Activated CD8-positive, alpha-beta memory T cell treated with anti-CD3 and anti-CD28 coated beads, Interleukin-2, amount 10 ng/mL, durations not matched to agents 7 days and 5 days (primary cell): ENCODE results near the gene ADGRL1. TPM values are rescaled to one million over a fixed set of nuclear protein-coding genes. Genes with fewer than 3 reads are reported as not detected.

Experiments
- ATAC-seq: fragments of 150-1000 bp; cut with Tn5 transposase; one replicate; pipeline ENCODE4 v1.10.0; 2021; ENCODE audit warnings: moderate library complexity
- CTCF ChIA-PET: fragments of 350-600 bp; sonication (Branson Sonifier 250); formaldehyde crosslinking; loops from one replicate; lab custom pipeline; 2021; ENCODE audit warnings: antibody characterized with exemption; lab: Charles Lee
- DNase-seq: peaks from one replicate; pipeline ENCODE4 v3.0.0-alpha.2; 2020
- H3K27ac Mint-ChIP-seq: one replicate; pipeline ENCODE4 v1.8.0; 2021; ENCODE audit warnings: mild to moderate bottlenecking, mixed read lengths
- H3K27me3 Mint-ChIP-seq: one replicate; pipeline ENCODE4 v1.8.0; 2021; ENCODE audit warnings: mixed read lengths
- H3K36me3 Mint-ChIP-seq: one replicate; pipeline ENCODE4 v1.8.0; 2021; ENCODE audit warnings: mild to moderate bottlenecking, mixed read lengths
- H3K4me1 Mint-ChIP-seq: one replicate; pipeline ENCODE4 v1.8.0; 2021; ENCODE audit warnings: mixed read lengths
- H3K4me3 Mint-ChIP-seq: one replicate; pipeline ENCODE4 v1.8.0; 2021; ENCODE audit warnings: mild to moderate bottlenecking, moderate library complexity, mixed read lengths
- H3K9me3 Mint-ChIP-seq: one replicate; pipeline ENCODE4 v1.8.0; 2022; ENCODE audit warnings: low read depth, mixed read lengths
- total RNA-seq, 2 experiments: library from RNA; stranded (reverse); gene quantifications; one replicate each; pipeline ENCODE4 v1.2.3, GENCODE V29; 2021

ADGRL1 gene
- total RNA-seq, 2 experiments from 2014 or later = 3.7 to 4.3 TPM

- Mint-ChIP-seq H3K36me3 (peaks cover 3% of the 10 kb centered on the region), H3K4me3 (no peak overlapping the region), H3K27me3 (no peaks in the 10 kb centered on the region), H3K27ac (no peak overlapping the region), H3K4me1 (peaks cover 3% of the 10 kb centered on the region), H3K9me3 (no peaks in the 10 kb centered on the region)
- DNase-seq (no peak), ATAC-seq (no peak)
- CTCF ChIA-PET = interaction anchor here (0.8 to 1.0 kb wide), 2 partner anchors 173 to 307 kb away, joined by 3 read pairs; no protein-coding TSS in a partner anchor
Observed at GRCh38 chr19:14175351-14175792, 30.6 kb downstream of the ADGRL1 start.

GRCh38 chr19:14174883-14175282 is 31.1 kb downstream of the ADGRL1 start:
- Mint-ChIP-seq H3K4me1 (peaks cover 3% of the 10 kb centered on the region), H3K27me3 (no peaks in the 10 kb centered on the region), H3K36me3 (peaks cover 3% of the 10 kb centered on the region), H3K4me3 (no peak overlapping the region), H3K27ac (no peak overlapping the region), H3K9me3 (no peaks in the 10 kb centered on the region)
- no peak for ATAC-seq
- CTCF ChIA-PET = interaction anchor here (0.8 to 1.0 kb wide), 2 partner anchors 173 to 307 kb away, joined by 3 read pairs; no protein-coding TSS in a partner anchor
- DNase-seq = no peak

GRCh38 chr19:14168993-14169392 is 37.0 kb downstream of the ADGRL1 start:
- H3K9me3 Mint-ChIP-seq = no peaks in the 10 kb centered on the region
- ATAC-seq (no peak), DNase-seq (no peak)
- no peaks in the 10 kb centered on the region for H3K36me3 Mint-ChIP-seq
- H3K27me3 Mint-ChIP-seq = no peaks in the 10 kb centered on the region
- no peak overlapping the region for H3K4me3 Mint-ChIP-seq
- H3K27ac Mint-ChIP-seq = no peak overlapping the region
- CTCF ChIA-PET = no interaction called here
- peaks cover 22% of the 10 kb centered on the region for H3K4me1 Mint-ChIP-seq

GRCh38 chr19:14168259-14168972 is 37.6 kb downstream of the ADGRL1 start:
- H3K27ac Mint-ChIP-seq = no peak overlapping the region
- CTCF ChIA-PET = interaction anchor here (1.0 to 2.9 kb wide), 4 partner anchors 20 to 180 kb away, joined by 3 to 14 read pairs (median 4); partner anchors contain the start of gene ASF1B
- H3K27me3 Mint-ChIP-seq = no peaks in the 10 kb centered on the region
- no peak overlapping the region for H3K4me3 Mint-ChIP-seq
- no peaks in the 10 kb centered on the region for H3K36me3 Mint-ChIP-seq
- DNase-seq (no peak), ATAC-seq (no peak)
- no peaks in the 10 kb centered on the region for H3K9me3 Mint-ChIP-seq
- H3K4me1 Mint-ChIP-seq = peaks cover 22% of the 10 kb centered on the region

- DNase-seq = no peak
- Mint-ChIP-seq H3K27ac (no peak overlapping the region), H3K36me3 (no peaks in the 10 kb centered on the region)
Observed at GRCh38 chr19:14167576-14168138, 38.3 kb downstream of the ADGRL1 start.

GRCh38 chr19:14166999-14167575 is 38.9 kb downstream of the ADGRL1 start:
- DNase-seq (no peak), ATAC-seq (peak; percentile 20)
- Mint-ChIP-seq H3K9me3 (no peaks in the 10 kb centered on the region), H3K27me3 (no peaks in the 10 kb centered on the region), H3K36me3 (no peaks in the 10 kb centered on the region), H3K27ac (peak overlapping the region; percentile 78), H3K4me3 (peak overlapping the region; percentile 72), H3K4me1 (peaks cover 22% of the 10 kb centered on the region)
- CTCF ChIA-PET = interaction anchor here (1.2 to 2.9 kb wide), 4 partner anchors 25 to 288 kb away, joined by 3 to 14 read pairs (median 6); partner anchors contain the start of gene ASF1B

More at GRCh38 chr19:14167576-14168138, 38.3 kb downstream of the ADGRL1 start:
- peaks cover 22% of the 10 kb centered on the region for H3K4me1 Mint-ChIP-seq
- H3K4me3 Mint-ChIP-seq = peak overlapping the region; percentile 72
- H3K9me3 Mint-ChIP-seq = no peaks in the 10 kb centered on the region
- CTCF ChIA-PET = interaction anchor here (1.0 to 2.9 kb wide), 4 partner anchors 19 to 181 kb away, joined by 3 to 14 read pairs (median 4); partner anchors contain the start of gene ASF1B
- ATAC-seq = peak; percentile 56
- H3K27me3 Mint-ChIP-seq = no peaks in the 10 kb centered on the region

- Mint-ChIP-seq H3K27me3 (no peaks in the 10 kb centered on the region), H3K4me3 (peak overlapping the region; percentile 72), H3K9me3 (no peaks in the 10 kb centered on the region), H3K36me3 (no peaks in the 10 kb centered on the region), H3K4me1 (peaks cover 22% of the 10 kb centered on the region), H3K27ac (peak overlapping the region; percentile 78)
- ATAC-seq (peak; percentile 32), DNase-seq (no peak)
- CTCF ChIA-PET = interaction anchor here (1.2 to 2.9 kb wide), 4 partner anchors 24 to 287 kb away, joined by 3 to 14 read pairs (median 6); partner anchors contain the start of gene ASF1B
Observed at GRCh38 chr19:14165990-14166830, 39.8 kb downstream of the ADGRL1 start.

- Mint-ChIP-seq H3K36me3 (no peaks in the 10 kb centered on the region), H3K27me3 (no peaks in the 10 kb centered on the region), H3K4me1 (peaks cover 22% of the 10 kb centered on the region), H3K27ac (no peak overlapping the region), H3K9me3 (no peaks in the 10 kb centered on the region), H3K4me3 (no peak overlapping the region)
- ATAC-seq (no peak), DNase-seq (no peak)
- CTCF ChIA-PET = no interaction called here
Observed at GRCh38 chr19:14164724-14165493, 41.1 kb downstream of the ADGRL1 start.

GRCh38 chr19:14164082-14164481 is 41.9 kb downstream of the ADGRL1 start:
- H3K4me3 Mint-ChIP-seq = no peak overlapping the region
- H3K27me3 Mint-ChIP-seq = no peaks in the 10 kb centered on the region
- CTCF ChIA-PET = no interaction called here
- no peaks in the 10 kb centered on the region for H3K9me3 Mint-ChIP-seq
- no peaks in the 10 kb centered on the region for H3K36me3 Mint-ChIP-seq
- no peak overlapping the region for H3K27ac Mint-ChIP-seq
- ATAC-seq (no peak), DNase-seq (no peak)
- H3K4me1 Mint-ChIP-seq = peaks cover 22% of the 10 kb centered on the region

- no peaks in the 10 kb centered on the region for H3K36me3 Mint-ChIP-seq
- no peak for DNase-seq
- CTCF ChIA-PET = no interaction called here
- H3K27me3 Mint-ChIP-seq = no peaks in the 10 kb centered on the region
- no peak overlapping the region for H3K4me3 Mint-ChIP-seq
- no peaks in the 10 kb centered on the region for H3K9me3 Mint-ChIP-seq
- H3K4me1 Mint-ChIP-seq = peaks cover 20% of the 10 kb centered on the region
- H3K27ac Mint-ChIP-seq = no peak overlapping the region
- no peak for ATAC-seq
Observed at GRCh38 chr19:14162871-14163297, 43.1 kb downstream of the ADGRL1 start.

GRCh38 chr19:14161305-14161704 is 44.7 kb downstream of the ADGRL1 start:
- DNase-seq (no peak), ATAC-seq (no peak)
- Mint-ChIP-seq H3K4me1 (peaks cover 8% of the 10 kb centered on the region), H3K9me3 (no peaks in the 10 kb centered on the region), H3K27me3 (no peaks in the 10 kb centered on the region), H3K4me3 (no peak overlapping the region), H3K27ac (no peak overlapping the region), H3K36me3 (no peaks in the 10 kb centered on the region)
- CTCF ChIA-PET = no interaction called here

- Mint-ChIP-seq H3K4me3 (no peak overlapping the region), H3K36me3 (no peaks in the 10 kb centered on the region), H3K9me3 (no peaks in the 10 kb centered on the region), H3K27ac (no peak overlapping the region), H3K4me1 (no peaks in the 10 kb centered on the region), H3K27me3 (no peaks in the 10 kb centered on the region)
- ATAC-seq (peak; percentile 10), DNase-seq (no peak)
- CTCF ChIA-PET = interaction anchor here (1.4 kb wide), 1 partner anchor 15 kb away, joined by 4 read pairs; no protein-coding TSS in a partner anchor
Observed at GRCh38 chr19:14160017-14160703, 45.8 kb downstream of the ADGRL1 start.
